IMR-90 (cell line): ENCODE measurements around the gene PSPN.

ENCODE experiments used
- CEBPB ChIP-seq: IDR thresholded peaks from 2 replicates; pipeline ENCODE4 v1.6.1; 2012; ENCODE audit warnings: low read depth, low read length, improper control_type of control experiment
- CTCF ChIP-seq: conservative IDR thresholded peaks from 2 replicates; pipeline ENCODE4 v1.5.1; 2012; ENCODE audit warnings: mild to moderate bottlenecking, low read depth, low read length, improper control_type of control experiment
- MAZ ChIP-seq: IDR thresholded peaks from 2 replicates; pipeline ENCODE4 v1.6.1; 2012; ENCODE audit warnings: low read depth, mild to moderate bottlenecking, low read length, improper control_type of control experiment, moderate library complexity, borderline replicate concordance
- POLR2A ChIP-seq: IDR thresholded peaks from 2 replicates; pipeline ENCODE4 v1.6.1; 2012; ENCODE audit warnings: mild to moderate bottlenecking, low read depth, low read length
- RAD21 ChIP-seq: IDR thresholded peaks from 2 replicates; pipeline ENCODE4 v1.6.1; 2012; ENCODE audit warnings: low read length, improper control_type of control experiment
- RCOR1 ChIP-seq: IDR thresholded peaks from 2 replicates; pipeline ENCODE4 v1.6.1; 2012; ENCODE audit warnings: mild to moderate bottlenecking, low read length, improper control_type of control experiment; ENCODE audit not compliant: insufficient replicate concordance
- RFX5 ChIP-seq: IDR thresholded peaks from 2 replicates; pipeline ENCODE4 v1.8.0; 2012; ENCODE audit warnings: low read depth, mild to moderate bottlenecking, low read length, moderate library complexity
- TF ChIP-seq, protein P1 (sequence below): fragments of 150-350 bp; IDR thresholded peaks from 2 replicates; pipeline ENCODE4 v1.6.1; 2016; ENCODE audit warnings: low read depth, mild to moderate bottlenecking, low read length, moderate library complexity, borderline replicate concordance
- TF ChIP-seq, protein P2 (sequence below): fragments of 150-350 bp; IDR thresholded peaks from 2 replicates; pipeline ENCODE4 v1.6.1; 2017; ENCODE audit warnings: mild to moderate bottlenecking, antibody characterized with exemption, low read length, low read depth

DNA sequence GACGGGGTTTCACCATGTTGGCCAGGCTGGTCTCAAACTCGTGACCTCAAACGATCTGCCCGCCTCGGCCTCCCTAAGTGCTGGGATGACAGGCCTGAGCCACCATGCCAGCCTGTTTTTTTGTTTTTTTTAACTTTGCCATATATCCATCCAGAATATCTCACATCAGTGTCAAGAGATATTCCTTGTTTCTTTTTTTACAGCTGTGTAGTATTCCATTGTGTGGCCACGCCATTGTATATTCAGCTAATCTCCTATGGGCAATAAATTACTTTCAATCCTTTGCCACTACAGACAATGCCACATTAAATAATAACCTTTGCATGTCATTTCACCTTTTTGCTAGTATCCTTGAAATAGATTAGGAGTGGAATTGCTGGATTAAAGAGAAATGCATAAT is 33.6 kb upstream of the PSPN start:
- TF ChIP-seq, protein P1, sequence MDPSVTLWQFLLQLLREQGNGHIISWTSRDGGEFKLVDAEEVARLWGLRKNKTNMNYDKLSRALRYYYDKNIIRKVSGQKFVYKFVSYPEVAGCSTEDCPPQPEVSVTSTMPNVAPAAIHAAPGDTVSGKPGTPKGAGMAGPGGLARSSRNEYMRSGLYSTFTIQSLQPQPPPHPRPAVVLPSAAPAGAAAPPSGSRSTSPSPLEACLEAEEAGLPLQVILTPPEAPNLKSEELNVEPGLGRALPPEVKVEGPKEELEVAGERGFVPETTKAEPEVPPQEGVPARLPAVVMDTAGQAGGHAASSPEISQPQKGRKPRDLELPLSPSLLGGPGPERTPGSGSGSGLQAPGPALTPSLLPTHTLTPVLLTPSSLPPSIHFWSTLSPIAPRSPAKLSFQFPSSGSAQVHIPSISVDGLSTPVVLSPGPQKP: no peak
- TF ChIP-seq CTCF: no peak
- TF ChIP-seq, protein P2, sequence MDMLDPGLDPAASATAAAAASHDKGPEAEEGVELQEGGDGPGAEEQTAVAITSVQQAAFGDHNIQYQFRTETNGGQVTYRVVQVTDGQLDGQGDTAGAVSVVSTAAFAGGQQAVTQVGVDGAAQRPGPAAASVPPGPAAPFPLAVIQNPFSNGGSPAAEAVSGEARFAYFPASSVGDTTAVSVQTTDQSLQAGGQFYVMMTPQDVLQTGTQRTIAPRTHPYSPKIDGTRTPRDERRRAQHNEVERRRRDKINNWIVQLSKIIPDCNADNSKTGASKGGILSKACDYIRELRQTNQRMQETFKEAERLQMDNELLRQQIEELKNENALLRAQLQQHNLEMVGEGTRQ: no peak
- no peak for TF ChIP-seq CEBPB
- no peak for TF ChIP-seq RAD21
- TF ChIP-seq POLR2A: no peak
- TF ChIP-seq MAZ: no peak
- no peak for TF ChIP-seq RFX5
- TF ChIP-seq RCOR1: no peak
